K562 (cell line): ENCODE measurements around the gene PELI3. TPM values are rescaled to one million over a fixed set of nuclear protein-coding genes. Genes with fewer than 3 reads are reported as not detected.

ENCODE experiments used
- HDAC6 ChIP-seq: IDR thresholded peaks from 2 replicates; pipeline ENCODE4 v1.6.1; 2012; ENCODE audit warnings: low read depth, mild to moderate bottlenecking, control low read depth, inconsistent platforms, low read length, moderate library complexity
- HDAC8 ChIP-seq: fragments of 450-650 bp; IDR thresholded peaks from 2 replicates; pipeline ENCODE4 v1.6.1; 2016; ENCODE audit warnings: mild to moderate bottlenecking, missing genetic modification characterization, moderate library complexity, missing compliant biosample characterization
- IRF1 ChIP-seq: sonication (generic); formaldehyde crosslinking; IDR thresholded peaks from 2 replicates; pipeline ENCODE4 v1.8.0; 2022; ENCODE audit warnings: missing genetic modification reagents, mild to moderate bottlenecking, borderline replicate concordance
- KDM4B ChIP-seq, 2 experiments: fragments of 450-650 bp in 1 of 2; sonication (generic) in 1 of 2; IDR thresholded peaks; 2 replicates each; pipeline ENCODE4 v1.6.1; 2016 to 2017; ENCODE audit warnings: borderline replicate concordance in 2 of 2, antibody characterized with exemption in 1 of 2, low read depth in 1 of 2, mild to moderate bottlenecking in 1 of 2
- NBN ChIP-seq: fragments of 450-650 bp; IDR thresholded peaks from 2 replicates; pipeline ENCODE4 v1.6.1; 2016; ENCODE audit warnings: low read depth, mild to moderate bottlenecking
- NR2C1 ChIP-seq, 2 experiments: fragments of 450-650 bp; IDR thresholded peaks; 2 replicates each; pipeline ENCODE4 v1.6.1; 2017; ENCODE audit warnings: mild to moderate bottlenecking in 2 of 2, antibody characterized with exemption in 1 of 2, inconsistent platforms in 1 of 2, missing compliant biosample characterization in 1 of 2, missing genetic modification characterization in 1 of 2
- PTTG1 ChIP-seq: fragments of 450-650 bp; IDR thresholded peaks from 2 replicates; pipeline ENCODE4 v1.6.1; 2016; ENCODE audit warnings: low read depth, mild to moderate bottlenecking, missing genetic modification characterization, missing compliant biosample characterization
- TAF7 ChIP-seq: fragments of 450-650 bp; IDR thresholded peaks from 2 replicates; pipeline ENCODE4 v1.6.1; 2016; ENCODE audit warnings: missing genetic modification characterization, missing compliant biosample characterization
- ZNF121 ChIP-seq: sonication (generic); formaldehyde crosslinking; conservative IDR thresholded peaks from 2 replicates; pipeline ENCODE4 v1.8.0; 2022; ENCODE audit warnings: missing genetic modification reagents
- ZNF318 ChIP-seq, 2 experiments: fragments of 450-650 bp; IDR thresholded peaks; 2 replicates each; pipeline ENCODE4 v1.6.1; 2016; ENCODE audit warnings: mild to moderate bottlenecking in 2 of 2, borderline replicate concordance in 1 of 2, low read depth in 1 of 2, moderate library complexity in 1 of 2
- ZNF511 ChIP-seq: sonication (generic); formaldehyde crosslinking; IDR thresholded peaks from 2 replicates; pipeline ENCODE4 v1.8.0; 2022; ENCODE audit warnings: mild to moderate bottlenecking, missing genetic modification reagents
- polyA plus RNA-seq, 8 experiments: library from polyadenylated mRNA; depleted of rRNA in 4 of 8; stranded (reverse) in 5 of 8; unstranded in 3 of 8; fragments of >200 nt; fragmentation: Nextera tagmentation in 2 of 8; fragmentation: Illumina TruSeq in 1 of 8; extraction: Ambion mirVana in 2 of 8; extraction: Trizol in 1 of 8; gene quantifications; 2 replicates each; pipeline versions ENCODE4 v1.2.1 to v1.2.3, GENCODE V29; 2011 to 2014; ENCODE audit warnings: inconsistent platforms in 1 of 8, missing spikeins in 1 of 8
- total RNA-seq, 7 experiments: library from RNA; depleted of rRNA in 6 of 7; stranded (reverse); fragments of >200 nt in 6 of 7; fragmentation: Illumina TruSeq in 2 of 7; extraction: Trizol in 2 of 7; gene quantifications; 2 replicates each; pipeline versions ENCODE4 v1.2.1 to v1.2.3, GENCODE V29; 2011 to 2021; ENCODE audit warnings: low replicate concordance in 1 of 7
- TF ChIP-seq, protein P1 (sequence below): fragments of 450-650 bp; IDR thresholded peaks from 2 replicates; pipeline ENCODE4 v1.6.1; 2014; ENCODE audit warnings: low read depth, mild to moderate bottlenecking, moderate library complexity, borderline replicate concordance
- TF ChIP-seq, protein P2 (sequence below): fragments of 450-650 bp; formaldehyde crosslinking; IDR thresholded peaks from 2 replicates; pipeline ENCODE4 v1.4.0; 2022; ENCODE audit warnings: missing genetic modification characterization

The PELI3 gene
- total and polyA plus RNA-seq, 9 of the 15 experiments (the other 6 are each of a cell fraction or from before 2014, with no cell fraction given): 0.17 to 4.2 (median 1.9) TPM

DNA sequence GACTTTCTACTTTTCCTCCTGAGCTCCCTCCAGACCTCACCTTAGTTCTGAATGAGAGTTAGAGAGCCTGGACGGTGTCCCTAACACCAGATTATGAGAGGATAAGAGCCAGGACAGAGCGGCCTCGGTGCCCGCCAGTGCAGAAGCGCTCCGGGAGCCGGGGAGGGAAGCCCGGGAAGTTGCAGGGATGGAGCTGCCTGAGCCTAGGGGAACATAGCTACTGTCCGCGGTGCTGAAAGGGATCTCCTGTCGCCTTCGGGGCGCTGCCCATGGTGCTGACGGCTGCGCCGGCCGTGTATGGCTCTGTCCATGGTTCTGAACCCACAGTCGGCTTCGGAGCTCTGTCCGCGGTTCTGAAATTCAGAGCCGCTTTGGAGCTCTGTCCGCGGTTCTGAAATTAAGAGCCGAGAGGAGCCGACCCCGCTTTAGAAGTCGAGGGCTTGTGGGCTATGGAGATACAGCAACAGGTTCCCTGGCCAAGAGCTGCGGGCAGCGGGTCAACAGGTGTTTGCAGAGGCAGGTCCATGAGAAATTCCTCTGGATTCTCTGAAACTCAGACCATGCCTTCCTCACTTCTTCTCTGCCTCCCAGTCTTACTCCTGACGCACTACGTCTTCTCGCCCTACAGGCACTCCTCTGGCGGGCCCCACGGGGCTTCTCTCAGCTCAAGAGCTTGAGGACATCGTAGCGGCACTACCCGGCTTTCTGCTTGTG is 45.1 kb upstream of the PELI3 start (continued):
- TF ChIP-seq, protein P1, sequence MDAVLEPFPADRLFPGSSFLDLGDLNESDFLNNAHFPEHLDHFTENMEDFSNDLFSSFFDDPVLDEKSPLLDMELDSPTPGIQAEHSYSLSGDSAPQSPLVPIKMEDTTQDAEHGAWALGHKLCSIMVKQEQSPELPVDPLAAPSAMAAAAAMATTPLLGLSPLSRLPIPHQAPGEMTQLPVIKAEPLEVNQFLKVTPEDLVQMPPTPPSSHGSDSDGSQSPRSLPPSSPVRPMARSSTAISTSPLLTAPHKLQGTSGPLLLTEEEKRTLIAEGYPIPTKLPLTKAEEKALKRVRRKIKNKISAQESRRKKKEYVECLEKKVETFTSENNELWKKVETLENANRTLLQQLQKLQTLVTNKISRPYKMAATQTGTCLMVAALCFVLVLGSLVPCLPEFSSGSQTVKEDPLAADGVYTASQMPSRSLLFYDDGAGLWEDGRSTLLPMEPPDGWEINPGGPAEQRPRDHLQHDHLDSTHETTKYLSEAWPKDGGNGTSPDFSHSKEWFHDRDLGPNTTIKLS: peak; percentile 90; the same call in 1 of the 2 replicates
- TF ChIP-seq HDAC8 (peak; percentile 96), HDAC6 (0 out of 2 replicates have a peak, but pooled peaks have one; percentile 51), ZNF511 (CRISPR knock-in tag) (peak; percentile 100), TAF7 (tag) (peak; percentile 57; the same call in 1 of the 2 replicates), ZNF318 (IDR thresholded peaks at IDR 0.05; ENCODE audit: borderline replicate concordance in 1 of 2, low read depth in 1 of 2) (no peak), IRF1 (CRISPR knock-in tag) (peak; percentile 100), NR2C1 (IDR thresholded peaks at IDR 0.05) (no peak), NR2C1 (tag; IDR thresholded peaks at IDR 0.05) (peak; percentile 92), ZNF121 (CRISPR knock-in tag) (peak; percentile 93), PTTG1 (peak; percentile 90), KDM4B (IDR thresholded peaks at IDR 0.05; ENCODE audit: borderline replicate concordance in 2 of 2, low read depth in 1 of 2) (peak; percentile 94 to 100; a peak in 3 of 4 replicates), NBN (no peak)
- TF ChIP-seq, protein P2, sequence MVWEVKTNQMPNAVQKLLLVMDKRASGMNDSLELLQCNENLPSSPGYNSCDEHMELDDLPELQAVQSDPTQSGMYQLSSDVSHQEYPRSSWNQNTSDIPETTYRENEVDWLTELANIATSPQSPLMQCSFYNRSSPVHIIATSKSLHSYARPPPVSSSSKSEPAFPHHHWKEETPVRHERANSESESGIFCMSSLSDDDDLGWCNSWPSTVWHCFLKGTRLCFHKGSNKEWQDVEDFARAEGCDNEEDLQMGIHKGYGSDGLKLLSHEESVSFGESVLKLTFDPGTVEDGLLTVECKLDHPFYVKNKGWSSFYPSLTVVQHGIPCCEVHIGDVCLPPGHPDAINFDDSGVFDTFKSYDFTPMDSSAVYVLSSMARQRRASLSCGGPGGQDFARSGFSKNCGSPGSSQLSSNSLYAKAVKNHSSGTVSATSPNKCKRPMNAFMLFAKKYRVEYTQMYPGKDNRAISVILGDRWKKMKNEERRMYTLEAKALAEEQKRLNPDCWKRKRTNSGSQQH (CRISPR knock-in tag): peak; percentile 91
